GM12891 (cell line): ENCODE results near the gene UNC45A.

Experiments used
- DNase-seq: peaks from one replicate; pipeline ENCODE4 v3.0.0; 2011; ENCODE audit warnings: low spot score; ENCODE audit not compliant: insufficient read length
- FAIRE-seq: peaks from 2 replicates; lab custom pipeline; 2011; peaks lifted over from hg19 to GRCh38; lab: Jason Lieb, UNC
- PAX5 ChIP-seq: IDR thresholded peaks from 2 replicates; pipeline ENCODE4 v1.6.1; 2011; ENCODE audit warnings: low read length, moderate library complexity, mild to moderate bottlenecking; ENCODE audit not compliant: insufficient read depth, severe bottlenecking
- POLR2A ChIP-seq: IDR thresholded peaks from 2 replicates; pipeline ENCODE4 v1.6.1; 2011; ENCODE audit warnings: low read depth, low read length, control low read depth
- POLR2AphosphoS5 ChIP-seq: IDR thresholded peaks from 2 replicates; pipeline ENCODE4 v1.6.1; 2011; ENCODE audit warnings: low read depth, low read length, control low read depth
- POU2F2 ChIP-seq: IDR thresholded peaks from 2 replicates; pipeline ENCODE4 v1.6.1; 2011; ENCODE audit warnings: low read depth, mild to moderate bottlenecking, control low read depth, low read length, moderate library complexity
- SPI1 ChIP-seq: IDR thresholded peaks from 2 replicates; pipeline ENCODE4 v1.6.1; 2011; ENCODE audit warnings: low read depth, low read length, control low read depth
- TAF1 ChIP-seq: IDR thresholded peaks from 2 replicates; pipeline ENCODE4 v1.6.1; 2011; ENCODE audit warnings: low read depth, low read length, control low read depth

UNC45A gene

GRCh38 chr15:90910441-90911301 is 24.4 kb upstream of the UNC45A start:
- TF ChIP-seq SPI1 (no peak), PAX5 (no peak), POLR2A (no peak), POLR2AphosphoS5 (no peak), POU2F2 (no peak), TAF1 (no peak)
- no peak for DNase-seq
- no peak for FAIRE-seq

- TF ChIP-seq POLR2AphosphoS5: no peak
- TF ChIP-seq TAF1: no peak
- TF ChIP-seq SPI1: no peak
- no peak for TF ChIP-seq POLR2A
- TF ChIP-seq POU2F2: no peak
- no peak for TF ChIP-seq PAX5
- FAIRE-seq (no peak), DNase-seq (no peak)
These were observed 23.8 kb upstream of the UNC45A start for GRCh38 chr15:90911302-90911623.

- TF ChIP-seq PAX5 (no peak), SPI1 (no peak), TAF1 (no peak), POLR2A (no peak), POLR2AphosphoS5 (no peak), POU2F2 (no peak)
- FAIRE-seq: no peak
- no peak for DNase-seq
These were observed 22.9 kb upstream of the UNC45A start for GRCh38 chr15:90911906-90912769.

- DNase-seq (no peak), FAIRE-seq (no peak)
- TF ChIP-seq SPI1 (no peak), TAF1 (no peak)
These were observed 22.4 kb upstream of the UNC45A start for GRCh38 chr15:90912770-90913075.

GRCh38 chr15:90913398-90913944 is 21.6 kb upstream of the UNC45A start:
- FAIRE-seq: no peak
- DNase-seq: no peak
- TF ChIP-seq TAF1 (no peak), POU2F2 (no peak), POLR2AphosphoS5 (no peak), PAX5 (no peak), POLR2A (no peak)

GRCh38 chr15:90914305-90915080 is 20.6 kb upstream of the UNC45A start:
- FAIRE-seq (no peak), DNase-seq (no peak)
- TF ChIP-seq POLR2A (no peak), PAX5 (no peak), TAF1 (no peak), POLR2AphosphoS5 (no peak), SPI1 (no peak), POU2F2 (no peak)

DNA sequence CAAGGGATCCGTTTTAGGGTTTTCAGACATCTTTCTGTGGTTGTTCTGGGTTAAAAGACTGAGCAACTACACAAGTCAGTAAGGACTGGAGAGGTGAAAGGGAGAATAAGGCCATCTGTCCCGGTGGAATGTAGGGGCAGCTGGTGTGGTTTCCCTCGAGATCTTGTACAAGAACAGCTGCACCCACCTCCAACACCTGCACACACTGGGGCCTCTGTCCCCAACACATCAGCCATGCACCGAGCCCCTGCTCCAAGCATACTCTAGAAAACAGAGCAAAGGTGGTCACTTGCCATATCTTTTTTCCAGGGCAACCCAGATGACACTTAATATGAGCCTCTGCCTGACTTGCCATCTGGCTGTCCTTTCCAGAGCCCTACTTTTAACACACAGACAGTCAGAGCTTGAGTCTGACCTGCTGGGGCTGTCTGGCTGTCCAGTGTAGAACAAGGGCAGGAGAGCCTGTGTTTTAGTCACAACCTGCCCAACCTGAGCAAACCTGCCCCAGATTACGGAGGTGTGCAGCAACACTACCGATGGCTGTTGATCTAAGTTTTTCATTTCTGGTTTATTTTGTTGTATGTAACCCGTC is 19.8 kb upstream of the UNC45A start:
- TF ChIP-seq POLR2A (no peak), SPI1 (no peak), POU2F2 (no peak), PAX5 (no peak), POLR2AphosphoS5 (no peak), TAF1 (no peak)
- no peak for DNase-seq
- FAIRE-seq: no peak

- DNase-seq (no peak), FAIRE-seq (no peak)
- no peak for TF ChIP-seq POU2F2
- TF ChIP-seq POLR2AphosphoS5: no peak
- TF ChIP-seq TAF1: no peak
- TF ChIP-seq PAX5: no peak
- no peak for TF ChIP-seq POLR2A
- TF ChIP-seq SPI1: no peak
These were observed 19.2 kb upstream of the UNC45A start for GRCh38 chr15:90915808-90916440.
